ENCODE measurements around the gene PGAM5.

Gene PGAM5

GRCh38 chr12:132723015-132723763 is 12.5 kb downstream of the PGAM5 start:
- no peak for DNase-seq

- no peak for DNase-seq
These were observed 13.1 kb downstream of the PGAM5 start for GRCh38 chr12:132723764-132724140.

- peak; percentile 33 for DNase-seq
These were observed 14.0 kb downstream of the PGAM5 start for GRCh38 chr12:132724506-132725241.

- no peak for DNase-seq
These were observed 15.7 kb downstream of the PGAM5 start for GRCh38 chr12:132726386-132726785.

- DNase-seq, result no peak
These were observed 16.6 kb downstream of the PGAM5 start for GRCh38 chr12:132727091-132727794.

- no peak for DNase-seq
These were observed 17.9 kb downstream of the PGAM5 start for GRCh38 chr12:132728502-132728901.

GRCh38 chr12:132729541-132730320 is 19.1 kb downstream of the PGAM5 start:
- no peak for DNase-seq

- DNase-seq, result no peak
These were observed 19.7 kb downstream of the PGAM5 start for GRCh38 chr12:132730353-132730752.

- no peak for DNase-seq
These were observed 20.9 kb downstream of the PGAM5 start for GRCh38 chr12:132731574-132731973.

- peak; percentile 81 for DNase-seq
These were observed 23.6 kb downstream of the PGAM5 start for GRCh38 chr12:132734206-132734605.

- DNase-seq, result no peak
These were observed 24.9 kb downstream of the PGAM5 start for GRCh38 chr12:132735496-132735895.

- no peak for DNase-seq
These were observed 25.7 kb downstream of the PGAM5 start for GRCh38 chr12:132736378-132736777.

- no peak for DNase-seq
These were observed 26.3 kb downstream of the PGAM5 start for GRCh38 chr12:132736913-132737312.

- no peak for DNase-seq
These were observed 29.1 kb downstream of the PGAM5 start for GRCh38 chr12:132739600-132740312.

GRCh38 chr12:132740313-132740646 is 29.6 kb downstream of the PGAM5 start:
- DNase-seq, result no peak

- no peak for DNase-seq
These were observed 30.0 kb downstream of the PGAM5 start for GRCh38 chr12:132740652-132741051.

- no peak for DNase-seq
These were observed 31.0 kb downstream of the PGAM5 start for GRCh38 chr12:132741620-132742019.

- DNase-seq, result no peak
These were observed 33.2 kb downstream of the PGAM5 start for GRCh38 chr12:132743831-132744230.

- DNase-seq, result no peak
These were observed 36.0 kb downstream of the PGAM5 start for GRCh38 chr12:132746613-132747012.

- no peak for DNase-seq
These were observed 36.8 kb downstream of the PGAM5 start for GRCh38 chr12:132747395-132747794.

- DNase-seq, result no peak
These were observed 37.3 kb downstream of the PGAM5 start for GRCh38 chr12:132747896-132748295.

- DNase-seq, result no peak
These were observed 37.7 kb downstream of the PGAM5 start for GRCh38 chr12:132748319-132748718.
